ENCODE data around the gene PHC3. TPM values are rescaled to one million over a fixed set of nuclear protein-coding genes. Genes with fewer than 3 reads are reported as not detected.

Gene PHC3
- total RNA-seq, 6 donors from 2014 or later: 50.7 to 182 (median 76.3) TPM

DNA sequence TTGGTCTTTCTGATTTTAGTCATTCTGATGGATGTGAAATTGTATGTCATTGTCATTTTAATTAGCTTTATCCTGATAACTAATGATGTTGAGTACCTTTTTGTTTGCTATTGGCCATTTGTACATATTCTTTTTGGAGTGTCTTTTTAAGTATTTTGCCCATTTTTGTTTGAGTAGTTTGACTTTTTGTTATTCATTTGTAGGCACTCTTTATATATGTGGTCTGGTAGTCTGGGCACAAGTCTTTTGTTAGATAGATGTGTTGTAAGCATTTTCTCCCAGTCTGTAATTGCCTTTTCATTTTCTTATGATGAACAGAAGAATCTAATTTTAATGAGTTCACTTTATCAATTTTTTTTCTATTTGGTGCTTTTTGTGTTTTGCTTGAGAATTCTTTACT is 129.1 kb downstream of the PHC3 start:
- Histone ChIP-seq H3K27me3 (no peaks in the 10 kb centered on the region), H3K4me3 (no peak overlapping the region), H3K27ac (no peak overlapping the region), H3K4me1 (peaks cover 5 to 12% (median 9%) of the 10 kb centered on the region in 4 donors), H3K36me3 (no peaks in the 10 kb centered on the region), H3K9me3 (no peaks in the 10 kb centered on the region)
- DNase-seq: no peak
- ATAC-seq (ENCODE audit: low FRiP score in 2 of 2): no peak
- no peak for TF ChIP-seq POLR2A (IDR thresholded peaks at IDR 0.05)

DNA sequence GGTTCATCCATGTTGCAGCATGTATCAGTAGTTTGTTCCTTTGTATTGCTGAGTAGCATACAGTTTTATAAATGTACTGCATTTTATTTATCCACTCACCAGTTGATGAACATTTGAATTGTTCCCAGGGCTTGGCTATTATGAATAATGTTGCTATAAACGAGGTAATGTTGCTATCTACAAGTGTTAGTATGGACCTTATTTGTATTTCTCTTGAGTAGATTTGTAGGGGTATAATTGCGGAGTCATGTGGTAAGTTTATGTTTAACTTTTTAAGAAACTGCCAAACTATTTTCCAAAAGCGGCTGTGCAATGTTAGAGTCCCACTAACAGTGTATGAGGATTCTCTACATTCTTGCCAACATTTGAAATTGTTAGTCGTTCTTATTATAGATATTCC is 130.8 kb downstream of the PHC3 start:
- no peak for ATAC-seq (ENCODE audit: low FRiP score in 2 of 2)
- Histone ChIP-seq H3K27me3 (no peaks in the 10 kb centered on the region), H3K36me3 (no peaks in the 10 kb centered on the region), H3K9me3 (no peaks in the 10 kb centered on the region), H3K4me1 (peaks cover 8 to 23% (median 18%) of the 10 kb centered on the region in 4 donors), H3K27ac (peak overlapping the region in 2 of 4 donors; percentile 6 to 79), H3K4me3 (no peak overlapping the region)
- no peak for DNase-seq
- 57 to 77% methylated on average over 4 of the region's 4 CpGs for WGBS, 2 donors
- TF ChIP-seq POLR2AphosphoS5 (IDR thresholded peaks at IDR 0.05) (no peak), EP300 (IDR thresholded peaks at IDR 0.05) (no peak), POLR2A (IDR thresholded peaks at IDR 0.05) (no peak)
- TF ChIP-seq, protein P1, sequence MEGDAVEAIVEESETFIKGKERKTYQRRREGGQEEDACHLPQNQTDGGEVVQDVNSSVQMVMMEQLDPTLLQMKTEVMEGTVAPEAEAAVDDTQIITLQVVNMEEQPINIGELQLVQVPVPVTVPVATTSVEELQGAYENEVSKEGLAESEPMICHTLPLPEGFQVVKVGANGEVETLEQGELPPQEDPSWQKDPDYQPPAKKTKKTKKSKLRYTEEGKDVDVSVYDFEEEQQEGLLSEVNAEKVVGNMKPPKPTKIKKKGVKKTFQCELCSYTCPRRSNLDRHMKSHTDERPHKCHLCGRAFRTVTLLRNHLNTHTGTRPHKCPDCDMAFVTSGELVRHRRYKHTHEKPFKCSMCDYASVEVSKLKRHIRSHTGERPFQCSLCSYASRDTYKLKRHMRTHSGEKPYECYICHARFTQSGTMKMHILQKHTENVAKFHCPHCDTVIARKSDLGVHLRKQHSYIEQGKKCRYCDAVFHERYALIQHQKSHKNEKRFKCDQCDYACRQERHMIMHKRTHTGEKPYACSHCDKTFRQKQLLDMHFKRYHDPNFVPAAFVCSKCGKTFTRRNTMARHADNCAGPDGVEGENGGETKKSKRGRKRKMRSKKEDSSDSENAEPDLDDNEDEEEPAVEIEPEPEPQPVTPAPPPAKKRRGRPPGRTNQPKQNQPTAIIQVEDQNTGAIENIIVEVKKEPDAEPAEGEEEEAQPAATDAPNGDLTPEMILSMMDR (IDR thresholded peaks at IDR 0.05): no peak

DNA sequence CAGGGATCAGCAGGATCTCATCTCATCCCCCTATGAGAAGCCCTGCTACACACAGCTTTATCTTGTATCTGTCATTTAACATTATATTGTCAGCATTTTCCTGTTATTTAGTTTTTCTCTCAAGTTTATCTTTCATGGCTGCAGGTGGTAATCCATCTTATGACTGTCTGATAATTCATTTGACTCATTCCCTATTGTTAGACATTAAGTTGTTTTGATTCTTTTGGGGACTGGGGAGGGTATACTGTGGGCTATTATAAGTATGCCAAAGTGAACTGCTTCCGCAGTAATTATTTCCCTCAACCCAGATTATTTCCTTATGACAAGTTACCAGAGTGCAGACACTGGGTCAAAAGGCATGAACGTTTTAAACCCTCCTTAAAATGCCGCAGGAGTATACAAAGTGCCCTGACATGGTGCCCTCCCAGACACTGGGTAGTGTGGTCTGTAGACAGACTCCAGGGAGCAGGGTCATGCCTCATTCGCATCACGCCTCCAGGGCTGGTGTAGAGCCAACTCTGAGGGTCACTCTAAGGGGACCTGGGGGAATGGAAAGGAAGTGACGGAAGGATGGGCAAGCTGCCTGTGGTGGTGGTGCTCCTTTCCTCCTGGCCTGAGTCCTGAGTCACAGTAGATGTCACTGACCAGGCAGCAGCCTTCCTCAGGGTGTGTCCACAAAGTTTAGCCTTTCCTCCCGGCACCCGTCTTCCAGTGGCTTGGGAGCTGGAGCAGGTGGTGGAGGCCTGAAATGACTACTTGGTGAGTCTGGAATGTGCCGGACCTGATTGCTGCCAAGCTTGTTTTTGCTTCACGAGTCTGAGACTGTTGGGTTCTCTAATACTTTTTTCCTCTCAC is 132.2 kb downstream of the PHC3 start:
- TF ChIP-seq, protein P1 (IDR thresholded peaks at IDR 0.05): no peak
- peak in 1 of 4 donors; percentile 26 for TF ChIP-seq POLR2A (IDR thresholded peaks at IDR 0.05)
- WGBS, 2 donors: 40 to 55% methylated on average over 7 to 9 of the region's 10 CpGs
- Histone ChIP-seq H3K27ac (peak overlapping the region; percentile 5 to 79 (median 33)), H3K9me3 (no peaks in the 10 kb centered on the region), H3K36me3 (no peaks in the 10 kb centered on the region), H3K27me3 (no peaks in the 10 kb centered on the region), H3K4me3 (no peak overlapping the region), H3K4me1 (peaks cover 10 to 34% (median 25%) of the 10 kb centered on the region in 4 donors)
- peak; percentile 60 to 87 for ATAC-seq (ENCODE audit: low FRiP score in 2 of 2)
- peak in 1 of 2 donors; percentile 70 for DNase-seq

DNA sequence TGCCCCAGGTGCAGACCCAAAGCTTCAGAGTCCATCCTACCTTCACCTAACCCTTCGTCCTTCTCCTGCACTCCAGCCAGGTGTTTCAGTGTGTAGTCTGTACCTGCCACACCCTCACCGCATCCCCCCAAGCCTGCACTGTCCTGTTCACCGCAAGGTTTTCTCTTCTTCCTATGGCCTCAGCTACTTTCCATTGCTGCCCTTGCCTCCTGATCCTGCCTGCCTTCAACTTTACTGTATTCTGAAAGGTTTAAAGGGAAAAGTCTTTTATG is 134.5 kb downstream of the PHC3 start:
- TF ChIP-seq POLR2AphosphoS5 (IDR thresholded peaks at IDR 0.05) (no peak), EP300 (IDR thresholded peaks at IDR 0.05) (no peak), POLR2A (IDR thresholded peaks at IDR 0.05) (no peak)
- TF ChIP-seq, protein P1 (IDR thresholded peaks at IDR 0.05): no peak
- ATAC-seq (ENCODE audit: low FRiP score in 2 of 2) (no peak), DNase-seq (no peak)
- H3K27ac ChIP-seq: peak overlapping the region in 1 of 4 donors; percentile 73
- no peak overlapping the region for H3K4me3 ChIP-seq
- peaks cover 10 to 42% (median 25%) of the 10 kb centered on the region in 4 donors for H3K4me1 ChIP-seq
- no peaks in the 10 kb centered on the region for H3K36me3 ChIP-seq
- WGBS, 2 donors: 85 to 91% methylated on average over 3 of the region's 3 CpGs
- H3K27me3 ChIP-seq: no peaks in the 10 kb centered on the region
- H3K9me3 ChIP-seq: no peaks in the 10 kb centered on the region

DNA sequence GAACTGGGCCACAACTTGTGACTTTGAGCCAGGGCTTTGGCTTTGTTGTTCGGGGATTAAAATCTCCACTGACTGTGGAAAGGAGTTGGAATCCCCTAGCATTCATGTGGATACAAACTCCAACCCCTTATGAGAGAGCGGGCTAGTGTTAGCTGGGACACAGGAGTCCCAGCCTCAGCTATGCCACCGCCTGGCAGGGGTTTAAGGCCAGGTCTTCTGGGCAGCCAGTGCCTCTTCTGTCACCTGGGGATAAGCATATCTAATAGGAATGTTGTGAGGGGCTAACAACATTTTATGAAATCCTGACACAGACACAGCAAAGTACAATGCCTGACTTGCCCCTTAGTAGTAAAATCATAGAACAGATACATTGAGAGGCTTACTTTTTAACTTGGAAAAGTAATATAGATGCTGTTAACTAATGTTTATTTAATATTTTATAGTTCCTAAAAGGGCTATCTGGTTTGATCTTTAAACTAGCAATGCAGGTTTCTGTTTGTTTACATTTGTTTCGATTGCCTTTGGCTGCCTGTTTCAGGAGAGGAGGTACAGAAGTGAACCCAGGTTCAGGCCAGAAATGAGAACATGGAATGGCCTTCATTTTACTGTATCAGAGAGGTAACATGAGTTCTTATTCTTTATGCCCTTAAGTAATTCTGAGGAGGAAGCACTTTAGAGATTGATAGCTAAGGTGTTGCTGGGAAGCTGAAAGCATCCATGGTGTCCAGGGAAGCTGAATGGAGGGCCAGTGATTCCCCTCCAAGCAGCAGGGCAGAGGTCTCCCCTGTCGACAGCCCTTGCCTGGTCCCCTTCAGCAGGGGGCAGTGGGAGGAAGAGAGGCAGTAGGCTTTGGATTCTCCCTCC is 135.0 kb downstream of the PHC3 start:
- no peaks in the 10 kb centered on the region for H3K9me3 ChIP-seq
- WGBS, 2 donors: 60 to 83% methylated on average over 5 of the region's 5 CpGs
- H3K4me3 ChIP-seq: no peak overlapping the region
- peaks cover 10 to 42% (median 25%) of the 10 kb centered on the region in 4 donors for H3K4me1 ChIP-seq
- H3K27me3 ChIP-seq: no peaks in the 10 kb centered on the region
- TF ChIP-seq, protein P1 (IDR thresholded peaks at IDR 0.05): no peak
- TF ChIP-seq POLR2AphosphoS5 (IDR thresholded peaks at IDR 0.05) (no peak), EP300 (IDR thresholded peaks at IDR 0.05) (no peak), POLR2A (IDR thresholded peaks at IDR 0.05) (no peak)
- no peaks in the 10 kb centered on the region for H3K36me3 ChIP-seq
- ATAC-seq (ENCODE audit: low FRiP score in 2 of 2): no peak
- peak overlapping the region in 3 of 4 donors; percentile 40 to 79 (median 73) for H3K27ac ChIP-seq
- DNase-seq: no peak
